ENCODE data around the gene VIM. TPM values are rescaled to one million over a fixed set of nuclear protein-coding genes. Genes with fewer than 3 reads are reported as not detected.

Gene VIM
- total RNA-seq, 1 experiment from 2014 or later = 50.4 TPM

GRCh38 chr10:17286562-17287550, 58.8 kb downstream of the VIM start:
- Mint-ChIP-seq H3K27me3 (ENCODE audit: insufficient read depth, unreplicated experiment) (peaks cover 17% of the 10 kb centered on the region), H3K36me3 (ENCODE audit: insufficient read depth, unreplicated experiment) (no peaks in the 10 kb centered on the region), H3K4me1 (ENCODE audit: low read depth, unreplicated experiment) (peaks cover 6% of the 10 kb centered on the region), H3K27ac (ENCODE audit: unreplicated experiment) (no peak overlapping the region), H3K4me3 (ENCODE audit: unreplicated experiment) (no peak overlapping the region), H3K9me3 (ENCODE audit: unreplicated experiment) (peaks cover 17% of the 10 kb centered on the region)
- POLR2A ChIA-PET = no interaction called here
- no peaks in the 10 kb centered on the region for H3K36me3 ChIP-seq (ENCODE audit: control insufficient read depth, insufficient read depth, low read length)
- TF ChIP-seq CTCF (IDR thresholded peaks at IDR 0.05; ENCODE audit: insufficient read depth in 1 of 2, low read depth in 1 of 2, low read length in 1 of 2, severe bottlenecking in 1 of 2, unreplicated experiment in 1 of 2) = no peak
- H3K9me3 ChIP-seq = peaks cover 12% of the 10 kb centered on the region
- CTCF ChIA-PET = interaction anchor here (0.6 kb wide), 1 partner anchor 981 kb away, joined by 3 read pairs; no protein-coding TSS in a partner anchor
- no peaks in the 10 kb centered on the region for H3K4me1 ChIP-seq
- no peak for DNase-seq
- H3K4me3 ChIP-seq (ENCODE audit: low read depth, low read length) = no peak overlapping the region
- intact Hi-C loops (cut with micrococcal nuclease; ENCODE audit: unreplicated experiment) = no loop called here
- no peaks in the 10 kb centered on the region for H3K27me3 ChIP-seq (replicated peaks; ENCODE audit: control insufficient read depth, insufficient read depth, low read length)
- BruUV-seq (replicated peaks) = no TSS peak

Other genes with a start within 250 kb of the VIM start
- gene CUBN, start 98.4 kb upstream of the VIM start, total RNA-seq (2022) = 4.6 and 4.8 TPM in 2 replicates
- gene TRDMT1, start 26.6 kb upstream of the VIM start, total RNA-seq (2022) = 8.6 and 11.0 TPM in 2 replicates
- gene ST8SIA6, start 226.4 kb downstream of the VIM start, total RNA-seq (2022) = 0.16 TPM in 1 of 2 replicates, not detected in the other

Data from Caco-2 (cell line).